Posterior cingulate gyrus (tissue), 11 donors: Measurements from ENCODE around the gene MSANTD1.

Experiments
- DNase-seq, 10 donors: peaks; one replicate each; pipeline versions ENCODE4 v3.0.0 to v3.0.0-alpha.2; 2020 to 2021; ENCODE audit warnings: mixed read lengths in 3 of 10
- intact Hi-C: fragments of 100-400 bp; cut with DNase I; formaldehyde crosslinking; loops from one replicate; pipeline ENCODE4 v1.15.1; 2023

Gene MSANTD1

GRCh38 chr4:3285558-3286334, 36.8 kb downstream of the MSANTD1 start:
- peak in 2 of 10 donors; percentile 80 to 87 for DNase-seq
- intact Hi-C loops = no loop called here

GRCh38 chr4:3286335-3287175, 37.6 kb downstream of the MSANTD1 start:
- DNase-seq = peak in 1 of 10 donors; percentile 62
- intact Hi-C loops = no loop called here

- DNase-seq = peak in 2 of 10 donors; percentile 76 to 81
- intact Hi-C loops = no loop called here
Measured at GRCh38 chr4:3287271-3287971, 38.5 kb downstream of the MSANTD1 start.

GRCh38 chr4:3287972-3288570, 39.1 kb downstream of the MSANTD1 start:
- peak in 1 of 10 donors; percentile 56 for DNase-seq

GRCh38 chr4:3288571-3289094, 39.7 kb downstream of the MSANTD1 start:
- peak in 2 of 10 donors; percentile 53 to 77 for DNase-seq
- intact Hi-C loops = no loop called here

More at GRCh38 chr4:3287972-3288570, 39.1 kb downstream of the MSANTD1 start:
- intact Hi-C loops = no loop called here

GRCh38 chr4:3290476-3290875, 41.5 kb downstream of the MSANTD1 start:
- intact Hi-C loops = no loop called here
- DNase-seq = peak in 1 of 10 donors; percentile 74

- DNase-seq = peak in 1 of 10 donors; percentile 73
- intact Hi-C loops = no loop called here
Measured at GRCh38 chr4:3290889-3291321, 41.9 kb downstream of the MSANTD1 start.

- peak in 2 of 10 donors; percentile 79 to 83 for DNase-seq
Measured at GRCh38 chr4:3291411-3291968, 42.5 kb downstream of the MSANTD1 start.

GRCh38 chr4:3291969-3292570, 43.1 kb downstream of the MSANTD1 start:
- DNase-seq = peak in 4 of 10 donors; percentile 32 to 91 (median 56)
- intact Hi-C loops = no loop called here

More at GRCh38 chr4:3291411-3291968, 42.5 kb downstream of the MSANTD1 start:
- intact Hi-C loops = no loop called here

- intact Hi-C loops = no loop called here
- DNase-seq = peak; percentile 93 to 99 (median 96)
Measured at GRCh38 chr4:3292571-3293400, 43.8 kb downstream of the MSANTD1 start, which contains the start of gene RGS12. TSS of gene RGS12 (plus strand) at chr4:3293021. CDS start at chr4:3316171, 23,150 bp downstream.

GRCh38 chr4:3293401-3294391, 44.7 kb downstream of the MSANTD1 start:
- DNase-seq = peak in 2 of 10 donors; percentile 75 to 86
- intact Hi-C loops = no loop called here

GRCh38 chr4:3294401-3295241, 45.7 kb downstream of the MSANTD1 start:
- intact Hi-C loops = no loop called here
- DNase-seq = peak in 2 of 10 donors; percentile 72 to 73

GRCh38 chr4:3295837-3296624, 47.1 kb downstream of the MSANTD1 start:
- intact Hi-C loops = no loop called here
- DNase-seq = peak in 2 of 10 donors; percentile 1 to 37

- DNase-seq = peak in 2 of 10 donors; percentile 1 to 19
- intact Hi-C loops = no loop called here
Measured at GRCh38 chr4:3296651-3297050, 47.7 kb downstream of the MSANTD1 start.
